DOHH2 (cell line): ENCODE results near the gene ARHGAP11A.
A peak's percentile ranks its signal among the peaks of the same experiment; 100 is the strongest.
"Not testable (repeated sequence)": the region's sequence is repeated elsewhere in the genome, so short reads cannot be mapped to it uniquely, and the experiment has no call there.

ENCODE experiments used
- H3F3A ChIP-seq: fragments of 200-600 bp; sonication (generic), shearing (Covaris generic); 2 replicates; pipeline ENCODE4 v1.6.0; 2016; ENCODE audit warnings: antibody characterized with exemption, mild to moderate bottlenecking; ENCODE audit not compliant: control insufficient read depth, insufficient read depth
- H3K27ac ChIP-seq: fragments of 200-600 bp; sonication (generic); 2 replicates; pipeline ENCODE4 v1.5.1; 2014; ENCODE audit warnings: low read depth, mild to moderate bottlenecking, low read length, moderate library complexity
- H3K27me3 ChIP-seq: fragments of 200-600 bp; sonication (generic); 2 replicates; pipeline ENCODE4 v1.6.1; 2014; ENCODE audit warnings: mild to moderate bottlenecking, low read length, mixed read lengths; ENCODE audit not compliant: control insufficient read depth
- H3K36me3 ChIP-seq: fragments of 200-600 bp; sonication (generic); 2 replicates; pipeline ENCODE4 v1.6.1; 2014; ENCODE audit warnings: mild to moderate bottlenecking, low read length, moderate library complexity, mixed read lengths; ENCODE audit not compliant: control insufficient read depth
- H3K4me1 ChIP-seq: fragments of 200-600 bp; sonication (generic); 2 replicates; pipeline ENCODE4 v1.6.1; 2014; ENCODE audit warnings: mild to moderate bottlenecking, low read length, mixed read lengths; ENCODE audit not compliant: control insufficient read depth
- H3K4me2 ChIP-seq: fragments of 200-600 bp; sonication (generic); 2 replicates; pipeline ENCODE4 v1.6.0; 2014; ENCODE audit warnings: mild to moderate bottlenecking, low read length, moderate library complexity
- H3K4me3 ChIP-seq: fragments of 200-600 bp; sonication (generic); 2 replicates; pipeline ENCODE4 v1.5.1; 2014; ENCODE audit warnings: mild to moderate bottlenecking, low read length, mixed read lengths
- H3K79me2 ChIP-seq: fragments of 200-600 bp; sonication (generic); 2 replicates; pipeline ENCODE4 v1.6.1; 2014; ENCODE audit warnings: mild to moderate bottlenecking, low read length, mixed read lengths; ENCODE audit not compliant: control insufficient read depth
- H3K9me2 ChIP-seq: fragments of 200-600 bp; sonication (generic); replicated peaks from 2 replicates; pipeline ENCODE4 v1.6.1; 2014; ENCODE audit warnings: mild to moderate bottlenecking, low read length, mixed read lengths; ENCODE audit not compliant: control insufficient read depth
- H3K9me3 ChIP-seq: fragments of 200-600 bp; sonication (generic); 2 replicates; pipeline ENCODE4 v1.6.1; 2014; ENCODE audit warnings: antibody characterized with exemption, low read length, mixed read lengths; ENCODE audit not compliant: control insufficient read depth, insufficient read depth
- H4K20me1 ChIP-seq: fragments of 200-600 bp; sonication (generic); 2 replicates; pipeline ENCODE4 v1.6.0; 2014; ENCODE audit warnings: low read depth, mild to moderate bottlenecking, antibody characterized with exemption, low read length, moderate library complexity; ENCODE audit not compliant: control insufficient read depth, insufficient read depth

The ARHGAP11A gene

GRCh38 chr15:32615051-32615870 lies at the start of gene ARHGAP11A:
ARHGAP11A (plus strand) TSS chr15:32615504; CDS start chr15:32616212, 708 bp downstream.
- Histone ChIP-seq H3K36me3 (peaks cover 20% of the 10 kb centered on the region), H3K27ac (peak within 1 kb of the TSS; percentile 81), H3K79me2 (peaks cover 56% of the 10 kb centered on the region), H3K4me1 (peaks cover 12% of the 10 kb centered on the region), H3K4me3 (peak within 1 kb of the TSS; percentile 88), H3K4me2 (peak within 1 kb of the TSS; percentile 69)
- not testable (repeated sequence) for H3K9me3 ChIP-seq, H3K9me2 ChIP-seq, H3K27me3 ChIP-seq, H3F3A ChIP-seq, H4K20me1 ChIP-seq

- not testable (repeated sequence) for H3K36me3 ChIP-seq, H3K4me2 ChIP-seq, H3K27ac ChIP-seq, H3K4me1 ChIP-seq, H3K4me3 ChIP-seq, H3K79me2 ChIP-seq, H3K9me3 ChIP-seq, H3K9me2 ChIP-seq, H4K20me1 ChIP-seq, H3F3A ChIP-seq, H3K27me3 ChIP-seq
Measured at GRCh38 chr15:32568988-32569387, 46.3 kb upstream of the ARHGAP11A start.

- peak overlapping the region; percentile 39; the same call in 1 of the 2 replicates for H3K4me2 ChIP-seq
- H3K79me2 ChIP-seq, H3K4me3 ChIP-seq, H3K27ac ChIP-seq, H4K20me1 ChIP-seq, H3K36me3 ChIP-seq, H3F3A ChIP-seq, H3K9me3 ChIP-seq, H3K27me3 ChIP-seq, H3K4me1 ChIP-seq, H3K9me2 ChIP-seq: not testable (repeated sequence)
Measured at GRCh38 chr15:32578482-32578881, 36.8 kb upstream of the ARHGAP11A start.

- not testable (repeated sequence) for H3F3A ChIP-seq, H3K79me2 ChIP-seq, H3K4me1 ChIP-seq, H3K9me3 ChIP-seq, H3K4me2 ChIP-seq, H3K36me3 ChIP-seq, H4K20me1 ChIP-seq, H3K27me3 ChIP-seq, H3K27ac ChIP-seq, H3K4me3 ChIP-seq, H3K9me2 ChIP-seq
Measured at GRCh38 chr15:32585844-32586243, 29.5 kb upstream of the ARHGAP11A start.

GRCh38 chr15:32593151-32593550 lies 22.2 kb upstream of the ARHGAP11A start, which contains the start of gene GOLGA8N:
GOLGA8N (plus strand) TSS chr15:32593456.
- H3K9me3 ChIP-seq, H3K27me3 ChIP-seq, H4K20me1 ChIP-seq, H3K4me3 ChIP-seq, H3K4me2 ChIP-seq, H3K79me2 ChIP-seq, H3K36me3 ChIP-seq, H3F3A ChIP-seq, H3K27ac ChIP-seq, H3K4me1 ChIP-seq, H3K9me2 ChIP-seq: not testable (repeated sequence)

- H4K20me1 ChIP-seq, H3K27ac ChIP-seq, H3F3A ChIP-seq, H3K9me3 ChIP-seq, H3K4me2 ChIP-seq, H3K9me2 ChIP-seq, H3K36me3 ChIP-seq, H3K4me3 ChIP-seq, H3K27me3 ChIP-seq, H3K4me1 ChIP-seq, H3K79me2 ChIP-seq: not testable (repeated sequence)
Measured at GRCh38 chr15:32609518-32609917, 5.8 kb upstream of the ARHGAP11A start.

- H3F3A ChIP-seq, H3K27ac ChIP-seq, H3K9me3 ChIP-seq, H3K27me3 ChIP-seq, H3K4me3 ChIP-seq, H3K4me2 ChIP-seq, H3K4me1 ChIP-seq, H4K20me1 ChIP-seq, H3K36me3 ChIP-seq, H3K9me2 ChIP-seq: not testable (repeated sequence)
- peaks cover 12% of the 10 kb centered on the region for H3K79me2 ChIP-seq
Measured at GRCh38 chr15:32610719-32611118, 4.6 kb upstream of the ARHGAP11A start.

- peak overlapping the region; percentile 88 for H3K4me3 ChIP-seq
- H3K27ac ChIP-seq = peak overlapping the region; percentile 81
- H3K36me3 ChIP-seq = peaks cover 19% of the 10 kb centered on the region
- H3K79me2 ChIP-seq = peaks cover 50% of the 10 kb centered on the region
- H3K4me2 ChIP-seq = peak overlapping the region; percentile 53
- not testable (repeated sequence) for H3K27me3 ChIP-seq, H3K9me3 ChIP-seq, H3F3A ChIP-seq, H4K20me1 ChIP-seq, H3K9me2 ChIP-seq
- peaks cover 12% of the 10 kb centered on the region for H3K4me1 ChIP-seq
Measured at GRCh38 chr15:32614712-32615050, 623 bp upstream of the ARHGAP11A start.
